H1 (cell line): ENCODE data around the gene LSG1. TPM values are rescaled to one million over a fixed set of nuclear protein-coding genes. Genes with fewer than 3 reads are reported as not detected.
A peak's percentile ranks its signal among the peaks of the same experiment; 100 is the strongest.

Experiments
- CTCF ChIA-PET: fragments of 300-600 bp; sonication (Branson Sonifier 250); formaldehyde crosslinking; loops from one replicate; lab custom pipeline; 2021; ENCODE audit not compliant: partially characterized antibody; lab: Charles Lee
- POLR2A ChIA-PET: fragments of 300-600 bp; sonication (Branson Sonifier 250); formaldehyde crosslinking; loops from one replicate; lab custom pipeline; 2021; ENCODE audit warnings: inconsistent platforms; ENCODE audit not compliant: partially characterized antibody; lab: Charles Lee
- DNase-seq, 2 experiments: peaks; one replicate each; pipeline versions ENCODE4 v3.0.0 to v3.0.0-alpha.2; 2010 to 2022; ENCODE audit warnings: low spot score in 2 of 2, low read depth in 1 of 2, mixed read lengths in 1 of 2
- FAIRE-seq: peaks from 2 replicates; lab custom pipeline; 2011; peaks lifted over from hg19 to GRCh38; lab: Jason Lieb, UNC
- H2AFZ ChIP-seq: 2 replicates; pipeline ENCODE4 v1.8.1; 2012; ENCODE audit warnings: low read length, inconsistent platforms
- H2AK5ac ChIP-seq: 2 replicates; pipeline ENCODE4 v1.6.1; 2013; ENCODE audit warnings: low read depth, low read length
- H2BK120ac ChIP-seq: replicated peaks from 2 replicates; pipeline ENCODE3; 2013; ENCODE audit warnings: low read depth, low read length, inconsistent platforms
- H2BK12ac ChIP-seq: 2 replicates; pipeline ENCODE4 v1.6.1; 2013; ENCODE audit warnings: low read depth, low read length
- H2BK15ac ChIP-seq: 2 replicates; pipeline ENCODE4 v1.6.1; 2013; ENCODE audit warnings: low read length
- H2BK20ac ChIP-seq: 2 replicates; pipeline ENCODE4 v1.6.1; 2013; ENCODE audit warnings: low read length
- H2BK5ac ChIP-seq: 2 replicates; pipeline ENCODE4 v1.6.1; 2013; ENCODE audit warnings: low read depth, low read length
- H3K14ac ChIP-seq: 2 replicates; pipeline ENCODE4 v1.6.1; 2013; ENCODE audit warnings: inconsistent platforms; ENCODE audit not compliant: insufficient read length
- H3K18ac ChIP-seq: 2 replicates; pipeline ENCODE4 v1.6.1; 2013; ENCODE audit warnings: low read length; ENCODE audit errors: extremely low read depth
- H3K23ac ChIP-seq: 2 replicates; pipeline ENCODE4 v1.6.1; 2013; ENCODE audit warnings: inconsistent platforms; ENCODE audit not compliant: insufficient read length
- H3K23me2 ChIP-seq: 2 replicates; pipeline ENCODE4 v1.6.1; 2013; ENCODE audit warnings: low read depth, low read length
- H3K27ac ChIP-seq: 2 replicates; pipeline ENCODE4 v1.6.1; 2011; ENCODE audit warnings: low read depth, low read length, inconsistent platforms
- H3K27me3 ChIP-seq, 4 experiments: replicated peaks in 1 of 4; 1 replicate in 1 of 4; 2 replicates in 3 of 4; pipeline versions ENCODE4 v1.6.1 to v1.8.1; 2011 to 2013; ENCODE audit warnings: low read length in 3 of 4, mild to moderate bottlenecking in 3 of 4, inconsistent platforms in 2 of 4, mixed read lengths in 2 of 4, moderate library complexity in 1 of 4; ENCODE audit not compliant: control insufficient read depth in 3 of 4, insufficient read depth in 3 of 4; ENCODE audit errors: extremely low read depth in 1 of 4
- H3K36me3 ChIP-seq, 4 experiments: 2 replicates each; pipeline versions ENCODE4 v1.6.1 to v1.8.1; 2011 to 2013; ENCODE audit warnings: mild to moderate bottlenecking in 4 of 4, low read length in 3 of 4, moderate library complexity in 2 of 4, control low read depth in 1 of 4, inconsistent platforms in 1 of 4; ENCODE audit not compliant: insufficient read depth in 4 of 4, control insufficient read depth in 2 of 4
- H3K4ac ChIP-seq: replicated peaks from 2 replicates; pipeline ENCODE3; 2013; ENCODE audit warnings: low read length, low read depth, mixed read lengths, inconsistent platforms; ENCODE audit not compliant: insufficient read length
- H3K4me1 ChIP-seq, 4 experiments: replicated peaks in 1 of 4; 1 replicate in 1 of 4; 2 replicates in 3 of 4; pipeline versions ENCODE4 v1.6.1 to v1.8.1; 2011 to 2013; ENCODE audit warnings: low read length in 3 of 4, inconsistent platforms in 2 of 4, mixed read lengths in 1 of 4; ENCODE audit not compliant: insufficient read depth in 4 of 4, control insufficient read depth in 3 of 4
- H3K4me2 ChIP-seq, 2 experiments: 2 replicates each; pipeline versions ENCODE4 v1.6.1 to v1.8.1; 2011 to 2013; ENCODE audit warnings: low read depth in 2 of 2, low read length in 2 of 2, control low read depth in 1 of 2, inconsistent platforms in 1 of 2, mild to moderate bottlenecking in 1 of 2; ENCODE audit not compliant: insufficient read depth in 1 of 2
- H3K4me3 ChIP-seq, 4 experiments: fragments of 200-600, 300-600 bp in 1 of 4; sonication (generic), shearing (Covaris generic), sonication (Bioruptor Twin) in 1 of 4; 2 replicates each; pipeline versions ENCODE4 v1.5.1 to v1.8.1; 2011 to 2016; ENCODE audit warnings: low read length in 4 of 4, low read depth in 3 of 4, control low read depth in 2 of 4, inconsistent platforms in 2 of 4, mild to moderate bottlenecking in 2 of 4, mixed read lengths in 1 of 4, moderate library complexity in 1 of 4; ENCODE audit not compliant: insufficient read depth in 2 of 4; ENCODE audit errors: extremely low read depth in 1 of 4
- H3K56ac ChIP-seq: replicated peaks from 2 replicates; pipeline ENCODE3; 2013; ENCODE audit warnings: low read depth, mild to moderate bottlenecking, mixed read lengths, low read length, inconsistent platforms; ENCODE audit not compliant: insufficient read length
- H3K79me1 ChIP-seq: 2 replicates; pipeline ENCODE4 v1.6.1; 2013; ENCODE audit warnings: low read depth, low read length, control low read depth
- H3K79me2 ChIP-seq, 2 experiments: 2 replicates each; pipeline versions ENCODE4 v1.6.1 to v1.8.1; 2012 to 2013; ENCODE audit warnings: low read length in 2 of 2, mild to moderate bottlenecking in 2 of 2, inconsistent platforms in 1 of 2; ENCODE audit not compliant: insufficient read depth in 2 of 2, control insufficient read depth in 1 of 2
- H3K9ac ChIP-seq, 4 experiments: replicated peaks in 1 of 4; 1 replicate in 1 of 4; 2 replicates in 3 of 4; pipeline versions ENCODE4 v1.6.1 to v1.8.1; 2011 to 2013; ENCODE audit warnings: low read depth in 3 of 4, low read length in 3 of 4, control low read depth in 2 of 4, mild to moderate bottlenecking in 2 of 4, moderate library complexity in 2 of 4, inconsistent platforms in 1 of 4; ENCODE audit errors: extremely low read depth in 1 of 4
- H3K9me3 ChIP-seq, 2 experiments: 2 replicates each; pipeline versions ENCODE4 v1.6.1 to v1.8.1; 2012 to 2013; ENCODE audit warnings: mild to moderate bottlenecking in 2 of 2, moderate library complexity in 2 of 2, control low read depth in 1 of 2, inconsistent platforms in 1 of 2, low read depth in 1 of 2, low read length in 1 of 2, mixed read lengths in 1 of 2; ENCODE audit not compliant: insufficient read depth in 2 of 2
- H4K20me1 ChIP-seq, 2 experiments: replicated peaks in 1 of 2; 2 replicates each; pipeline versions ENCODE3 to v1.8.1; 2011 to 2013; ENCODE audit warnings: inconsistent platforms in 2 of 2, low read length in 2 of 2, mild to moderate bottlenecking in 1 of 2; ENCODE audit not compliant: insufficient read depth in 2 of 2, control insufficient read depth in 1 of 2
- H4K5ac ChIP-seq: 2 replicates; pipeline ENCODE4 v1.6.1; 2013; ENCODE audit warnings: low read length, low read depth, mixed read lengths, inconsistent platforms; ENCODE audit not compliant: insufficient read length
- H4K8ac ChIP-seq: 2 replicates; pipeline ENCODE4 v1.8.0; 2013; ENCODE audit warnings: mild to moderate bottlenecking, moderate library complexity, low read length, inconsistent platforms; ENCODE audit not compliant: insufficient read depth; ENCODE audit errors: extremely low read depth
- H4K91ac ChIP-seq: replicated peaks from 2 replicates; pipeline ENCODE3; 2013; ENCODE audit warnings: low read length, mixed read lengths, inconsistent platforms; ENCODE audit not compliant: insufficient read length
- POLR2A ChIP-seq, 2 experiments: IDR thresholded peaks; 1 replicate in 1 of 2; 2 replicates in 1 of 2; pipeline ENCODE4 v1.6.1; 2011; ENCODE audit warnings: low read depth in 2 of 2, low read length in 2 of 2, mild to moderate bottlenecking in 2 of 2; ENCODE audit errors: control extremely low read depth in 1 of 2
- WGBS, 2 experiments: shearing (Covaris generic) in 1 of 2; methylation state at CpG; one replicate each; pipeline versions ENCODE4 v1.1.6 to v1.1.7; 2013 to 2015; ENCODE audit warnings: low lambda C conversion rate in 2 of 2, mixed read lengths in 2 of 2, inconsistent platforms in 1 of 2, low coverage in 1 of 2, missing lambda C conversion rate in 1 of 2; ENCODE audit not compliant: insufficient replicate concordance in 2 of 2, insufficient coverage in 1 of 2, insufficient read length in 1 of 2; ENCODE audit errors: extremely low coverage in 1 of 2, missing lambda C conversion rate in 1 of 2; 5-methylcytosine and 5-hydroxymethylcytosine counted together
- polyA plus RNA-seq, 7 experiments: library from polyadenylated mRNA; depleted of rRNA in 3 of 7; stranded (reverse) in 5 of 7; unstranded in 2 of 7; fragments of >200 nt in 5 of 7; fragments of 200-250 nt in 2 of 7; gene quantifications; 1 replicate in 5 of 7; 2 replicates in 1 of 7; 4 replicates in 1 of 7; pipeline versions ENCODE4 v1.2.1 to v1.2.3, GENCODE V29; 2011 to 2013; ENCODE audit warnings: missing spikeins in 2 of 7, mixed read lengths in 2 of 7
- total RNA-seq: library from RNA; stranded (reverse); fragmentation: NEBNext Ultra II Directional; extraction: Animal tissue kit (Norgen Biotek cat#: 25700); gene quantifications from 2 replicates; pipeline ENCODE4 v1.2.1, GENCODE V29; 2021
- TF ChIP-seq, protein P1 (sequence below), 3 experiments: IDR thresholded peaks; 1 replicate in 2 of 3; 2 replicates in 1 of 3; pipeline versions ENCODE4 v1.5.1 to v1.6.1; 2011; ENCODE audit warnings: low read length in 3 of 3, mild to moderate bottlenecking in 3 of 3, inconsistent platforms in 2 of 3, low read depth in 1 of 3, moderate library complexity in 1 of 3; ENCODE audit not compliant: insufficient read depth in 1 of 3; ENCODE audit errors: control extremely low read depth in 1 of 3

LSG1 gene
- total and polyA plus RNA-seq, 2 of the 8 experiments (the other 6 are each of a cell fraction or from before 2014, with no cell fraction given), result 23.7 to 47.6 TPM

DNA sequence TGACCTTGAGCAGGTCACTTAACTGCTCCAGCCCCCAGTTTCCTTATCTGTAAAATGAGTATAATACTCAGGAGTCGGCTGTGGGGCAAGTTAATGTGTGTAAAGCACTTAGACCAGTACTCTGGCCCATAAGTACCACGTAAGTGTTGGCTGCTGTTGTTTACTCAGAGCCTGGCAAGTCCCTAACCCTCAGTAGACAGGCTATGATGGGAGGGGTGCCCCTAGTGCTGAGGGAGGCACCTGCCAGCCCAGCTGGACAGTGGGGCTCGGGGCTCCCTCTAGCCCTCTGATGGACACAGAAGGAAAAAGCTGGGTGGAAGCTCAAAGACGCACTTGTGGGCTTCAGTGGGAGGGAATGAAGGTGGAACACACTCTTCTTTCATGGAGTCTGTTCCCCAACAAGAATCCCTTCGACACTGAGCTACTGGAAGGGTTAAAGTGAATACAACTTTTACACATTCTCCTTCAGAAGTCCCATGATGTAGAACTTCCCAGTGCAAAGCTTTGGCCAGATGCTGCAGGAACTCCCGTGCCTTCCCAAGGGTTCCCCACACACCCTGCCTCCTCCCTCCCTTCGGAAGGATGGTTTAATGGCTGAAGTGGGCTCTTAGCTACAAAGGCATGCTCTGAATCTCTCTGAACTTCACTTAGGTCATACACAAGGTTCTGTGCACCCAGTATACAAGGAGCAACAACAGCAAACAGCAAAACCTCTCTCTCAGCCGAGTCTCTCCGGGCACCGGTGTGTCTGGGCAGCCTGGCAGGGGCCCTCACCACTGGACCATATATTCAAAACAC is 64.2 kb downstream of the LSG1 start:
- Histone ChIP-seq H3K9me3 (no peaks in the 10 kb centered on the region; a peak in 1 of 4 replicates), H3K4me1 (no peaks in the 10 kb centered on the region; a peak in 1 of 7 replicates), H2BK120ac (no peak overlapping the region), H3K4ac (no peak overlapping the region), H4K20me1 (peaks cover 2% of the 10 kb centered on the region in 2 experiments), H3K79me1 (no peaks in the 10 kb centered on the region), H2AFZ (no peak overlapping the region), H2BK12ac (no peak overlapping the region), H3K36me3 (no peaks in the 10 kb centered on the region; a peak in 1 of 8 replicates), H4K5ac (no peak overlapping the region), H3K23ac (no peak overlapping the region), H3K27ac (no peak overlapping the region), H3K4me3 (no peak overlapping the region), H3K23me2 (no peaks in the 10 kb centered on the region), H2BK20ac (no peak overlapping the region), H2BK5ac (no peak overlapping the region), H3K27me3 (no peaks in the 10 kb centered on the region), H2BK15ac (no peak overlapping the region), H2AK5ac (no peak overlapping the region), H3K18ac (no peak overlapping the region), H3K9ac (no peak overlapping the region), H4K91ac (no peak overlapping the region), H3K56ac (no peak overlapping the region), H3K4me2 (no peak overlapping the region), H3K14ac (no peak overlapping the region), H3K79me2 (no peaks in the 10 kb centered on the region), H4K8ac (no peak overlapping the region)
- ChIA-PET CTCF (interaction anchor here (1.0 to 1.8 kb wide), 3 partner anchors 9 to 14 kb away, joined by 3 to 5 read pairs (median 5); no protein-coding TSS in a partner anchor), POLR2A (no interaction called here)
- DNase-seq (no peak), FAIRE-seq (no peak)
- 90% methylated on average over 10 of the region's 10 CpGs; no CpG with 5 or more reads in 1 of the 2 experiments for WGBS, 2 experiments
- TF ChIP-seq, protein P1, sequence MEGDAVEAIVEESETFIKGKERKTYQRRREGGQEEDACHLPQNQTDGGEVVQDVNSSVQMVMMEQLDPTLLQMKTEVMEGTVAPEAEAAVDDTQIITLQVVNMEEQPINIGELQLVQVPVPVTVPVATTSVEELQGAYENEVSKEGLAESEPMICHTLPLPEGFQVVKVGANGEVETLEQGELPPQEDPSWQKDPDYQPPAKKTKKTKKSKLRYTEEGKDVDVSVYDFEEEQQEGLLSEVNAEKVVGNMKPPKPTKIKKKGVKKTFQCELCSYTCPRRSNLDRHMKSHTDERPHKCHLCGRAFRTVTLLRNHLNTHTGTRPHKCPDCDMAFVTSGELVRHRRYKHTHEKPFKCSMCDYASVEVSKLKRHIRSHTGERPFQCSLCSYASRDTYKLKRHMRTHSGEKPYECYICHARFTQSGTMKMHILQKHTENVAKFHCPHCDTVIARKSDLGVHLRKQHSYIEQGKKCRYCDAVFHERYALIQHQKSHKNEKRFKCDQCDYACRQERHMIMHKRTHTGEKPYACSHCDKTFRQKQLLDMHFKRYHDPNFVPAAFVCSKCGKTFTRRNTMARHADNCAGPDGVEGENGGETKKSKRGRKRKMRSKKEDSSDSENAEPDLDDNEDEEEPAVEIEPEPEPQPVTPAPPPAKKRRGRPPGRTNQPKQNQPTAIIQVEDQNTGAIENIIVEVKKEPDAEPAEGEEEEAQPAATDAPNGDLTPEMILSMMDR (IDR thresholded peaks at IDR 0.05; ENCODE audit: control extremely low read depth in 1 of 3, insufficient read depth in 1 of 3, low read depth in 1 of 3, low read length in 3 of 3), result peak; percentile 1 to 13 (median 2); a peak in 3 of 4 replicates
- no peak for TF ChIP-seq POLR2A (IDR thresholded peaks at IDR 0.05; ENCODE audit: control extremely low read depth in 1 of 2, low read depth in 2 of 2, low read length in 2 of 2)
